ENCODE data around the gene ROM1. TPM values are rescaled to one million over a fixed set of nuclear protein-coding genes. Genes with fewer than 3 reads are reported as not detected.
"Not testable (repeated sequence)": the region's sequence is repeated elsewhere in the genome, so short reads cannot be mapped to it uniquely, and the experiment has no call there.

Gene ROM1
- total RNA-seq, 4 donors from 2014 or later: 1.9 to 3.9 (median 1.9) TPM; not detected in 1

DNA sequence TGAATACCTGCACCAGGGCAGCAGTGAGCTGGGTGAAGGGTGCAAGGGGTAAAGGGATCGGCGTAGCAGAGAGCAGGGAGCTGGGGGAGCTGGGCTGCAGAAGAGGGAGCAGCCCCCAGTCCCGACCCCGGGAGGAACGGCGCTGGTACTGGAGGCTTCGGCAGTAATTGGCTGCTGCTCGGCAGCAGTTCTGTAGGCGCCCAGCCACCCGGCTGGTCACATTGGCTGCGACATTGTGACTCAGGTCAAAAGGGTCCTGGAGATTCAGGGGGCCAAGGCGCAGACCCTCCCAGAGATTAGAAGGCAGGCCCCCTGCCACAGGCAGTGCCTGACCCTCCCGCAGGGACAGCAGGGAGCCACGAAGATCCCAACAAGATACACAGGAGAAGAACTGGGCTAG lies 37.2 kb upstream of the ROM1 start:
- TF ChIP-seq, protein P1, sequence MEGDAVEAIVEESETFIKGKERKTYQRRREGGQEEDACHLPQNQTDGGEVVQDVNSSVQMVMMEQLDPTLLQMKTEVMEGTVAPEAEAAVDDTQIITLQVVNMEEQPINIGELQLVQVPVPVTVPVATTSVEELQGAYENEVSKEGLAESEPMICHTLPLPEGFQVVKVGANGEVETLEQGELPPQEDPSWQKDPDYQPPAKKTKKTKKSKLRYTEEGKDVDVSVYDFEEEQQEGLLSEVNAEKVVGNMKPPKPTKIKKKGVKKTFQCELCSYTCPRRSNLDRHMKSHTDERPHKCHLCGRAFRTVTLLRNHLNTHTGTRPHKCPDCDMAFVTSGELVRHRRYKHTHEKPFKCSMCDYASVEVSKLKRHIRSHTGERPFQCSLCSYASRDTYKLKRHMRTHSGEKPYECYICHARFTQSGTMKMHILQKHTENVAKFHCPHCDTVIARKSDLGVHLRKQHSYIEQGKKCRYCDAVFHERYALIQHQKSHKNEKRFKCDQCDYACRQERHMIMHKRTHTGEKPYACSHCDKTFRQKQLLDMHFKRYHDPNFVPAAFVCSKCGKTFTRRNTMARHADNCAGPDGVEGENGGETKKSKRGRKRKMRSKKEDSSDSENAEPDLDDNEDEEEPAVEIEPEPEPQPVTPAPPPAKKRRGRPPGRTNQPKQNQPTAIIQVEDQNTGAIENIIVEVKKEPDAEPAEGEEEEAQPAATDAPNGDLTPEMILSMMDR (IDR thresholded peaks at IDR 0.05): no peak
- no peak for TF ChIP-seq POLR2A (IDR thresholded peaks at IDR 0.05)
- H3K4me1 ChIP-seq: peaks cover 0 to 27% (median 3%) of the 10 kb centered on the region in 4 donors
- H3K27ac ChIP-seq: no peak overlapping the region

DNA sequence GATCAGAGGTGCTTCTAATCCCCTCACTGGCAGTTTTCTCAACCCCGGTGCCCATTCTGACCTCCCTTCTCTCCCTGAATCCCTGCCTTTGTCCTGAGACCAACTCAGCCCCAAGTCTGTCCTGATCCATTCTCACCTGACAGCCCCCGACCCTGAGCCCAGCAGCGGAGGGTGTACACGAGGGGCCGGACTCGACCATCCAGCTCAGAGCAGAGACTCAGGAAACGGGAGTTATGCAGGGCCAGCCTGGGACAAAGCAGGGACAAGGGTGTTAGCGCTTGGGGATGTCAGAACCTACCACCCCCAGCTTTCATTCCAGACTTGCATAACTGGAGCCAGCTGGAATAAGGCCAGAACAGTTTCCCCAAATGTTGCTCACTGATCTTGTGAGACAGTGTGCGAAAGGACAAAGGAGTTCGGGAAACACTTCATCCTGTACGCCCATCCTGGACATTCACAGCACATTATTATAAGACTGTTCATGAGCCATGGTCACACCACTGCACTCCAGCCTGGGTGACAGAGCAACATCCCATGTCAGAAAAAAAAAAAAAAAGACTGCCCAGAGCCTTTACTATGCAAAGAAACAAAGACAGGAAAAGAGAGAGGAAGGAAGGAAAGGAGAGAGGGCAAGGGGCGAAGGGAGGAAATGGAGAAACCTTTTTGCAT lies 35.9 kb upstream of the ROM1 start:
- Histone ChIP-seq H3K36me3 (peaks cover 0 to 47% (median 0%) of the 10 kb centered on the region in 3 donors), H3K27ac (peak overlapping the region in 2 of 4 donors; percentile 47 to 62), H3K27me3 (no peaks in the 10 kb centered on the region), H3K4me3 (no peak overlapping the region), H3K9me3 (no peaks in the 10 kb centered on the region), H3K4me1 (peaks cover 0 to 22% (median 3%) of the 10 kb centered on the region in 4 donors)
- no peak for TF ChIP-seq POLR2A (IDR thresholded peaks at IDR 0.05)
- TF ChIP-seq, protein P1 (IDR thresholded peaks at IDR 0.05): no peak
- DNase-seq: peak in 1 of 3 donors; percentile 43

More for the DNA sequence above, 37.2 kb upstream of the ROM1 start:
- Histone ChIP-seq H3K36me3 (peaks cover 0 to 46% (median 0%) of the 10 kb centered on the region in 3 donors), H3K27me3 (no peaks in the 10 kb centered on the region), H3K4me3 (peak overlapping the region in 1 of 4 donors; percentile 83), H3K9me3 (no peaks in the 10 kb centered on the region)
- peak in 1 of 3 donors; percentile 40 for DNase-seq

DNA sequence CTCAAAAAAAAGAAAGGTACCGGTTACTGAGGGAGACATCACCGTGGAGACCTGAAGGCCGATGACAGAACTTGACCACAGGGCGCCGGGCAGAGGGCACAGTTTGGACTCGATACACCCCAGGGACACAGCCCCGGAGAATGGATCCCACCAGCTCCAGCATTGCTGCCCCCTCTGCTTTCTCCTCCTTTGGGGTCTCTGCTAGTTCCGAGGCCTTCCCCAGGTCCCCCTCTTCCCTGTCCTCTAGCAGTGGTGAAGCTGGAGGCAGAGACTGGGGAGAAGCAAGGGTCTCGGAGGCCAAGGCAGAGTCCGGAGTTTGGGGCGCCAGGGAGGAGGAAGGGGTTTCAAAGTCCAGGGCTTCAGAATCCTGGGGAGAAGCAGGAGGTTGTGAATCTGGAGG lies 34.5 kb upstream of the ROM1 start:
- Histone ChIP-seq H3K27me3 (no peaks in the 10 kb centered on the region), H3K36me3 (peaks cover 0 to 49% (median 0%) of the 10 kb centered on the region in 3 donors), H3K27ac (no peak overlapping the region), H3K4me3 (no peak overlapping the region), H3K9me3 (no peaks in the 10 kb centered on the region), H3K4me1 (peaks cover 0 to 16% (median 2%) of the 10 kb centered on the region in 4 donors)
- DNase-seq: peak in 1 of 3 donors; percentile 37
- no peak for TF ChIP-seq POLR2A (IDR thresholded peaks at IDR 0.05)
- TF ChIP-seq, protein P1 (IDR thresholded peaks at IDR 0.05): no peak

- no peak for DNase-seq
- TF ChIP-seq, protein P1 (IDR thresholded peaks at IDR 0.05): no peak
- TF ChIP-seq POLR2A (IDR thresholded peaks at IDR 0.05): no peak
- Histone ChIP-seq H3K27ac (no peak overlapping the region), H3K4me3 (no peak overlapping the region), H3K9me3 (no peaks in the 10 kb centered on the region), H3K27me3 (no peaks in the 10 kb centered on the region), H3K36me3 (peaks cover 0 to 54% (median 0%) of the 10 kb centered on the region in 3 donors), H3K4me1 (peaks cover 0 to 16% (median 2%) of the 10 kb centered on the region in 4 donors)
These were observed 33.8 kb upstream of the ROM1 start for GRCh38 chr11:62579252-62579651.

DNA sequence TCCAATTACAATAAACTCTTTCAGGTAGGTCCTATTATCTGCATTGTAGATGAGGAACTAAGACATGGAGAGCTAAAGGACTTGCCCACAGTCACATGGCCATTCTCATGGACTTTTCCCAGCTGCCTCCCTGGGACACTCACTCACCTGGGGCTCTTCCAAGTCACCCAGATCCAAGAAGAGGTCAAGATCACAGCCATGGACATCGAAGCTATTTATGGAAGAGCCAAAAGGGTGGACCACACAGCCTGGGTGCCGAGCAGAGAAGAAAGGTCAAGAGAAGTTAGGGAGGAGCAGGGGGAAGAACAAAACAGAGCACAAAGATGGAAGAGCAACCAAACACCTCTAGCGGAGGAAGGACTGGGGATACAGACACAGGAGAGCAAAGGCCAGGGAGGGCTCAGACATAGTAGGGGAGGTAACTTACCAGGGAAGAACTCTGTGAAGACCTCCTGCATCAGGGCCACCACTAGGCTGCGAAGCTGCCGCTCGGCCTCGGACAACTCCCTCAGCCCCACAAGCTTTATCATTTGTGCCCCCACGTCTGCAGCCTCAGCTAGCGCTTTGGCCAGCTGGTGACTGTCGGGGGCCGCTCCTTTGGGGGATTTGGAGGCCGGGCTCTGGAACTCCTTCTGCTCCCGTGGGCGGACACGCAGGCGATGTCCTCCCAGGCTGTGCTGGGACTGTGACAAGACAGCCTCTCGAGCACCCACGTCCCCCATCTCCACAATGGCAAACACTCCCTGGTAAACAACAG lies 31.9 kb upstream of the ROM1 start:
- peak in 1 of 3 donors; percentile 14 for DNase-seq
- peaks cover 0 to under 1% (median 0%) of the 10 kb centered on the region in 4 donors for H3K4me1 ChIP-seq

GRCh38 chr11:62581735-62582134 lies 31.3 kb upstream of the ROM1 start:
- peaks cover 0 to 73% (median 0%) of the 10 kb centered on the region in 3 donors for H3K36me3 ChIP-seq
- H3K27ac ChIP-seq, H3K9me3 ChIP-seq, H3K27me3 ChIP-seq, DNase-seq, H3K4me1 ChIP-seq, H3K4me3 ChIP-seq: not testable (repeated sequence)

More for the DNA sequence above, 31.9 kb upstream of the ROM1 start:
- peaks cover 0 to 71% (median 0%) of the 10 kb centered on the region in 3 donors for H3K36me3 ChIP-seq
- TF ChIP-seq, protein P1 (IDR thresholded peaks at IDR 0.05): no peak
- no peak for TF ChIP-seq POLR2A (IDR thresholded peaks at IDR 0.05)
- H3K4me3 ChIP-seq: no peak overlapping the region
- H3K9me3 ChIP-seq: no peaks in the 10 kb centered on the region
- no peak overlapping the region for H3K27ac ChIP-seq
- H3K27me3 ChIP-seq: no peaks in the 10 kb centered on the region

- not testable (repeated sequence) for H3K27ac ChIP-seq
These were observed 27.7 kb upstream of the ROM1 start for GRCh38 chr11:62585356-62585755.

More at GRCh38 chr11:62585356-62585755, 27.7 kb upstream of the ROM1 start:
- not testable (repeated sequence) for H3K9me3 ChIP-seq, DNase-seq, H3K4me3 ChIP-seq, H3K4me1 ChIP-seq, H3K27me3 ChIP-seq
- peaks cover 0 to 69% (median 0%) of the 10 kb centered on the region in 3 donors for H3K36me3 ChIP-seq
